K562 (cell line): ENCODE measurements around the gene APOC1. TPM values are rescaled to one million over a fixed set of nuclear protein-coding genes. Genes with fewer than 3 reads are reported as not detected.

Source experiments
- ATF7 ChIP-seq: fragments of 450-650 bp; IDR thresholded peaks from 2 replicates; pipeline ENCODE4 v1.7.1; 2014; ENCODE audit warnings: mild to moderate bottlenecking, moderate library complexity
- BCOR ChIP-seq: fragments of 450-650 bp; IDR thresholded peaks from 2 replicates; pipeline ENCODE4 v1.6.1; 2016
- CBX3 ChIP-seq, 2 experiments: IDR thresholded peaks; 1 replicate in 1 of 2; 2 replicates in 1 of 2; pipeline ENCODE4 v1.6.1; 2012; ENCODE audit warnings: inconsistent platforms in 2 of 2, low read length in 2 of 2, borderline replicate concordance in 1 of 2, control low read depth in 1 of 2
- COPS2 ChIP-seq: fragments of 450-650 bp; conservative IDR thresholded peaks from 2 replicates; pipeline ENCODE4 v1.6.1; 2016; ENCODE audit warnings: mild to moderate bottlenecking, moderate library complexity
- ETV5 ChIP-seq: sonication (generic); formaldehyde crosslinking; IDR thresholded peaks from 2 replicates; pipeline ENCODE4 v1.4.0; 2020; ENCODE audit warnings: low read depth, mild to moderate bottlenecking, missing genetic modification reagents
- KLF13 ChIP-seq: fragments of 450-650 bp; IDR thresholded peaks from 2 replicates; pipeline ENCODE4 v1.6.1; 2016; ENCODE audit warnings: missing genetic modification characterization, low read depth, mild to moderate bottlenecking, missing compliant biosample characterization, moderate library complexity, borderline replicate concordance
- MTF1 ChIP-seq: fragments of 250-450 bp; sonication (Bioruptor Pico); IDR thresholded peaks from 2 replicates; pipeline ENCODE4 v1.9.0; 2021; ENCODE audit warnings: moderate library complexity, mild to moderate bottlenecking, inconsistent platforms, borderline replicate concordance
- NFATC3 ChIP-seq: fragments of 450-650 bp; IDR thresholded peaks from 2 replicates; pipeline ENCODE4 v1.6.1; 2017; ENCODE audit warnings: mild to moderate bottlenecking
- OTX1 ChIP-seq: fragments of 450-650 bp; formaldehyde crosslinking; IDR thresholded peaks from 2 replicates; pipeline ENCODE4 v1.4.0; 2022; ENCODE audit warnings: mild to moderate bottlenecking
- PKNOX1 ChIP-seq: fragments of 450-650 bp; IDR thresholded peaks from 2 replicates; pipeline ENCODE4 v1.6.1; 2016
- PRMT5 ChIP-seq: sonication (generic); formaldehyde crosslinking; IDR thresholded peaks from 2 replicates; pipeline ENCODE4 v1.5.0; 2020; ENCODE audit warnings: missing genetic modification reagents
- RNF2 ChIP-seq: sonication (generic); IDR thresholded peaks from 2 replicates; pipeline ENCODE4 v1.6.1; 2016
- SMAD3 ChIP-seq: fragments of 450-650 bp; formaldehyde crosslinking; conservative IDR thresholded peaks from 2 replicates; pipeline ENCODE4 v1.4.0; 2020; ENCODE audit warnings: mild to moderate bottlenecking
- STAT5A ChIP-seq: IDR thresholded peaks from 2 replicates; pipeline ENCODE4 v1.6.1; 2012; ENCODE audit warnings: low read length, inconsistent platforms, borderline replicate concordance
- TEAD1 ChIP-seq, 2 experiments: fragments of 450-650 bp in 1 of 2; sonication (generic) in 1 of 2; formaldehyde crosslinking; IDR thresholded peaks; 2 replicates each; pipeline versions ENCODE4 v1.4.0 to v1.8.0; 2020 to 2022; ENCODE audit warnings: mild to moderate bottlenecking in 2 of 2, missing genetic modification reagents in 1 of 2
- ZFP36 ChIP-seq: fragments of 150-350 bp; IDR thresholded peaks from 2 replicates; pipeline ENCODE4 v1.6.1; 2018; ENCODE audit warnings: low read length, low read depth; ENCODE audit not compliant: partially characterized antibody
- ZNF174 ChIP-seq: fragments of 250-450 bp; sonication (Bioruptor Pico); IDR thresholded peaks from 2 replicates; pipeline ENCODE4 v1.4.0; 2020; ENCODE audit warnings: mild to moderate bottlenecking
- ZNF212 ChIP-seq: fragments of 450-650 bp; formaldehyde crosslinking; IDR thresholded peaks from 2 replicates; pipeline ENCODE4 v1.4.0; 2020; ENCODE audit warnings: mild to moderate bottlenecking
- ZNF263 ChIP-seq: sonication (generic); formaldehyde crosslinking; IDR thresholded peaks from 2 replicates; pipeline ENCODE4 v1.8.0; 2022; ENCODE audit warnings: mild to moderate bottlenecking, missing genetic modification reagents, borderline replicate concordance
- ZNF436 ChIP-seq: fragments of 250-450, 450-650 bp; sonication (Bioruptor Pico); formaldehyde crosslinking; IDR thresholded peaks from 2 replicates; pipeline ENCODE4 v1.7.0; 2020; ENCODE audit warnings: mild to moderate bottlenecking
- ZNF511 ChIP-seq: sonication (generic); formaldehyde crosslinking; IDR thresholded peaks from 2 replicates; pipeline ENCODE4 v1.8.0; 2022; ENCODE audit warnings: mild to moderate bottlenecking, missing genetic modification reagents
- ZNF717 ChIP-seq: fragments of 250-450 bp; sonication (Bioruptor Pico); IDR thresholded peaks from 2 replicates; pipeline ENCODE4 v1.5.0; 2021
- ZNF764 ChIP-seq: fragments of 250-450 bp; sonication (Bioruptor Pico); IDR thresholded peaks from 2 replicates; pipeline ENCODE4 v1.4.0; 2020; ENCODE audit warnings: low read depth, mild to moderate bottlenecking, moderate library complexity
- ZNF830 ChIP-seq: fragments of 250-450 bp; sonication (Bioruptor Pico); IDR thresholded peaks from 2 replicates; pipeline ENCODE4 v1.5.0; 2021; ENCODE audit warnings: mild to moderate bottlenecking
- polyA plus RNA-seq, 8 experiments: library from polyadenylated mRNA; depleted of rRNA in 4 of 8; stranded (reverse) in 5 of 8; unstranded in 3 of 8; fragments of >200 nt; fragmentation: Nextera tagmentation in 2 of 8; fragmentation: Illumina TruSeq in 1 of 8; extraction: Ambion mirVana in 2 of 8; extraction: Trizol in 1 of 8; gene quantifications; 2 replicates each; pipeline versions ENCODE4 v1.2.1 to v1.2.3, GENCODE V29; 2011 to 2014; ENCODE audit warnings: inconsistent platforms in 1 of 8, missing spikeins in 1 of 8
- total RNA-seq, 7 experiments: library from RNA; depleted of rRNA in 6 of 7; stranded (reverse); fragments of >200 nt in 6 of 7; fragmentation: Illumina TruSeq in 2 of 7; extraction: Trizol in 2 of 7; gene quantifications; 2 replicates each; pipeline versions ENCODE4 v1.2.1 to v1.2.3, GENCODE V29; 2011 to 2021; ENCODE audit warnings: low replicate concordance in 1 of 7
- TF ChIP-seq, protein P1 (sequence below): sonication (generic); formaldehyde crosslinking; IDR thresholded peaks from 2 replicates; pipeline ENCODE4 v1.8.0; 2022; ENCODE audit warnings: missing genetic modification reagents, mild to moderate bottlenecking, moderate library complexity, borderline replicate concordance
- TF ChIP-seq, protein P2 (sequence below): fragments of 250-450 bp; sonication (Bioruptor Pico); IDR thresholded peaks from 2 replicates; pipeline ENCODE4 v1.6.1; 2021; ENCODE audit warnings: mild to moderate bottlenecking

APOC1 gene
- total and polyA plus RNA-seq, 9 of the 15 experiments (the other 6 are each of a cell fraction or from before 2014, with no cell fraction given): 115 to 408 (median 220) TPM

DNA sequence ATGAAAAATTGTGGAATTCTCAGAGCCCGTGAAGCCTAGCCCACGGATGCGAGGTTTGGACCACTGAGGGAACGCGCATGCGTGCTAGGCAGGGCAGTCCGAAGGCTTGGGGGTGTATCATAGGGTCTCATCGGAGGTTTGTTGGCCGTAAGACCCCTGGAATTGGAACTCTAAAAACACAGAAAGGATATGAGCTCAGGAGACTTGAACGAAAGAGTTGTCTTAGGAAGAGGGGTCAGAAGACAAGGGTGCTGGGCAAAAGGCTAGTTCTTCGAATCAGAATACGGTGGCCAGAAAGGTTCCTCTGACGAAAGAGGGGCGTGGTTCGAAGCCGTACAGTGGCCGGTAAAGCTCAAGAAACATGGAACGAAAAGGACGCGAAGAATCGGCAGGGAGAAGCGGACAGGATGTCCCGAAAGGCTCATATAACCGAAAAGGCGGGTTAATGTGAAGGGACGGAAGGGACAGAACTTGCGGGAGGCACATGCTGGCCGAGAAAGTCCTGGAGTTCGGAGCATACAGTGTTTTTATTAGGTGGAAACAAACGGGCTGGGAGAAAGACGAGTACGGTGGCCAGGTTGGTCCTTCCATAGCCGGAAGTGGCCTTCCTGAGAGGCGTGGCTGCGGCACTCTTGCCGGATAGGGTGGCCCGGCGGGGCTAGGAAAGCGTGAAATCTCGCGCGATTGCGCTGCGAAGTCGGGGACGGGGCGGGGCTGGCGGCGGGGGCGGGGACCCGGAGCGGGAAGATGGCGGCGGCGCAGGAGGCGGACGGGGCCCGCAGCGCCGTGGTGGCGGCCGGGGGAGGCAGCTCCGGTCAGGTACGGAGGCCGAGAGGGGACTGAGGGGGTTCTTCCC is 40.5 kb downstream of the APOC1 start, which contains the start of gene CLPTM1 (continued):
- TF ChIP-seq CBX3 (IDR thresholded peaks at IDR 0.05; ENCODE audit: borderline replicate concordance in 1 of 2, low read length in 2 of 2) (no peak), SMAD3 (CRISPR knock-in tag) (no peak), ZNF764 (CRISPR knock-in tag) (no peak), MTF1 (CRISPR knock-in tag) (no peak), ZNF717 (CRISPR knock-in tag) (no peak; the same call in 1 of the 2 replicates), ZNF830 (CRISPR knock-in tag) (no peak), PRMT5 (CRISPR knock-in tag) (no peak), ZNF174 (CRISPR knock-in tag) (no peak), OTX1 (no peak), KLF13 (tag) (peak; percentile 99), ZNF263 (CRISPR knock-in tag) (no peak), ZNF212 (CRISPR knock-in tag) (no peak), NFATC3 (peak; percentile 42; the same call in 1 of the 2 replicates), PKNOX1 (peak; percentile 37), ZNF436 (CRISPR knock-in tag) (no peak), ETV5 (CRISPR knock-in tag) (peak; percentile 95), STAT5A (0 out of 2 replicates have a peak, but pooled peaks have one; percentile 18), RNF2 (no peak), BCOR (peak; percentile 83), ZNF511 (CRISPR knock-in tag) (no peak), ZFP36 (no peak), COPS2 (no peak), TEAD1 (CRISPR knock-in tag; IDR thresholded peaks at IDR 0.05) (no peak), ATF7 (peak; percentile 90)
- TF ChIP-seq, protein P1, sequence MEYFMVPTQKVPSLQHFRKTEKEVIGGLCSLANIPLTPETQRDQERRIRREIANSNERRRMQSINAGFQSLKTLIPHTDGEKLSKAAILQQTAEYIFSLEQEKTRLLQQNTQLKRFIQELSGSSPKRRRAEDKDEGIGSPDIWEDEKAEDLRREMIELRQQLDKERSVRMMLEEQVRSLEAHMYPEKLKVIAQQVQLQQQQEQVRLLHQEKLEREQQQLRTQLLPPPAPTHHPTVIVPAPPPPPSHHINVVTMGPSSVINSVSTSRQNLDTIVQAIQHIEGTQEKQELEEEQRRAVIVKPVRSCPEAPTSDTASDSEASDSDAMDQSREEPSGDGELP (CRISPR knock-in tag): peak; percentile 74; the same call in 1 of the 2 replicates
- TF ChIP-seq, protein P2, sequence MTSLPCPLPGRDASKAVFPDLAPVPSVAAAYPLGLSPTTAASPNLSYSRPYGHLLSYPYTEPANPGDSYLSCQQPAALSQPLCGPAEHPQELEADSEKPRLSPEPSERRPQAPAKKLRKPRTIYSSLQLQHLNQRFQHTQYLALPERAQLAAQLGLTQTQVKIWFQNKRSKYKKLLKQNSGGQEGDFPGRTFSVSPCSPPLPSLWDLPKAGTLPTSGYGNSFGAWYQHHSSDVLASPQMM (CRISPR knock-in tag): no peak
